ENCODE data around the gene CTAGE1. TPM values are rescaled to one million over a fixed set of nuclear protein-coding genes. Genes with fewer than 3 reads are reported as not detected.

The CTAGE1 gene
- total and polyA plus RNA-seq, 10 of the 15 experiments (the other 5 are each of a cell fraction or from before 2014, with no cell fraction given), result 0.01 TPM; not detected in 9

DNA sequence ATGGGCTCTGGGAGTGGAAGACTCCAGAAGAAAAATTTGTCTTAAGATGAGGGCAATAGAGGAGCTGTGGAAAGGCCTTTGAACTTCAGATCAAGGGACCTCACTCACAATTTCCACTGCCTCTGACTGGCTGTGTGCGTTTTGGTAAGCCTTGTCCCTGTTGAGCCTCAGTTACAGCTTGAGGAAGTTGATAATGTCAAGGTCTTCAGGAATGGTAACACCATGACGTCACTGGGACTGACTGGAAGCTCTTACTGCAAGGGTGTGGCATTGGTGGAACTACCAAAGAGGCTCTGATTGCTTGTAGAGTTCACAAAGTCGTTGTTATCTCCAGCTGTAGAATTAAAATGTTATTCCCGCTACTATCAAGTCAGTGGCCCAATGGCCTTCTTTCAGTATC is 29.2 kb upstream of the CTAGE1 start:
- RAD21 ChIA-PET (ENCODE audit: unreplicated experiment), result no interaction called here
- no peaks in the 10 kb centered on the region for H3K4me1 ChIP-seq (ENCODE audit: control insufficient read depth, insufficient read depth, low read length)
- no TSS peak for BruUV-seq (replicated peaks)
- intact Hi-C loops (cut with micrococcal nuclease; ENCODE audit: unreplicated experiment) (no loop called here), in situ Hi-C loops (cut with MboI) (no loop called here)
- CTCF ChIA-PET, result no interaction called here
- no peaks in the 10 kb centered on the region for H3K27me3 ChIP-seq (replicated peaks in 1 of 2; ENCODE audit: control insufficient read depth in 2 of 2, insufficient read depth in 2 of 2, low read length in 1 of 2)
- H3K4me3 ChIP-seq, result no peak overlapping the region
- SMC1A ChIA-PET (ENCODE audit: uncharacterized antibody, unreplicated experiment), result interaction anchor here (1.5 kb wide), 1 partner anchor 1741 kb away, joined by 4 read pairs; no protein-coding TSS in a partner anchor
- no peaks in the 10 kb centered on the region for H3K9me3 ChIP-seq (replicated peaks; ENCODE audit: control insufficient read depth, insufficient read depth, low read length)
- no peaks in the 10 kb centered on the region for H3K79me2 ChIP-seq (ENCODE audit: control insufficient read depth, insufficient read depth, low read length)
- no peak overlapping the region for H3K27ac ChIP-seq (ENCODE audit: control insufficient read depth, insufficient read depth)
- TF ChIP-seq POLR2AphosphoS5 (IDR thresholded peaks at IDR 0.05; ENCODE audit: low read length), result no peak
- no peak for TF ChIP-seq KLF5 (IDR thresholded peaks at IDR 0.05; ENCODE audit: partially characterized antibody)
- TF ChIP-seq EED (IDR thresholded peaks at IDR 0.05; ENCODE audit: low read depth), result no peak
- TF ChIP-seq, protein P1, sequence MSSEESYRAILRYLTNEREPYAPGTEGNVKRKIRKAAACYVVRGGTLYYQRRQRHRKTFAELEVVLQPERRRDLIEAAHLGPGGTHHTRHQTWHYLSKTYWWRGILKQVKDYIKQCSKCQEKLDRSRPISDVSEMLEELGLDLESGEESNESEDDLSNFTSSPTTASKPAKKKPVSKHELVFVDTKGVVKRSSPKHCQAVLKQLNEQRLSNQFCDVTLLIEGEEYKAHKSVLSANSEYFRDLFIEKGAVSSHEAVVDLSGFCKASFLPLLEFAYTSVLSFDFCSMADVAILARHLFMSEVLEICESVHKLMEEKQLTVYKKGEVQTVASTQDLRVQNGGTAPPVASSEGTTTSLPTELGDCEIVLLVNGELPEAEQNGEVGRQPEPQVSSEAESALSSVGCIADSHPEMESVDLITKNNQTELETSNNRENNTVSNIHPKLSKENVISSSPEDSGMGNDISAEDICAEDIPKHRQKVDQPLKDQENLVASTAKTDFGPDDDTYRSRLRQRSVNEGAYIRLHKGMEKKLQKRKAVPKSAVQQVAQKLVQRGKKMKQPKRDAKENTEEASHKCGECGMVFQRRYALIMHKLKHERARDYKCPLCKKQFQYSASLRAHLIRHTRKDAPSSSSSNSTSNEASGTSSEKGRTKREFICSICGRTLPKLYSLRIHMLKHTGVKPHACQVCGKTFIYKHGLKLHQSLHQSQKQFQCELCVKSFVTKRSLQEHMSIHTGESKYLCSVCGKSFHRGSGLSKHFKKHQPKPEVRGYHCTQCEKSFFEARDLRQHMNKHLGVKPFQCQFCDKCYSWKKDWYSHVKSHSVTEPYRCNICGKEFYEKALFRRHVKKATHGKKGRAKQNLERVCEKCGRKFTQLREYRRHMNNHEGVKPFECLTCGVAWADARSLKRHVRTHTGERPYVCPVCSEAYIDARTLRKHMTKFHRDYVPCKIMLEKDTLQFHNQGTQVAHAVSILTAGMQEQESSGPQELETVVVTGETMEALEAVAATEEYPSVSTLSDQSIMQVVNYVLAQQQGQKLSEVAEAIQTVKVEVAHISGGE (CRISPR knock-in tag; IDR thresholded peaks at IDR 0.05), result no peak
- TF ChIP-seq ZNF24 (IDR thresholded peaks at IDR 0.05), result no peak
- TF ChIP-seq TARDBP (IDR thresholded peaks at IDR 0.05; ENCODE audit: borderline replicate concordance), result no peak
- TF ChIP-seq NFIC (IDR thresholded peaks at IDR 0.05; ENCODE audit: low read depth, low read length), result no peak
- TF ChIP-seq MEF2A (IDR thresholded peaks at IDR 0.05; ENCODE audit: insufficient read depth, low read depth, low read length), result no peak
- TF ChIP-seq RAD21 (IDR thresholded peaks at IDR 0.05; ENCODE audit: insufficient read depth, low read depth, low read length), result no peak
- TF ChIP-seq TBL1XR1 (IDR thresholded peaks at IDR 0.05; ENCODE audit: low read depth, low read length), result no peak
- no peak for TF ChIP-seq BACH1 (IDR thresholded peaks at IDR 0.05; ENCODE audit: borderline replicate concordance)
- no peak for TF ChIP-seq NBN (IDR thresholded peaks at IDR 0.05)
- POLR2A ChIA-PET, result no interaction called here
- no peaks in the 10 kb centered on the region for H3K36me3 ChIP-seq (ENCODE audit: control insufficient read depth in 2 of 2, insufficient read depth in 2 of 2, low read length in 1 of 2)
- H4K20me1 ChIP-seq (ENCODE audit: control insufficient read depth, insufficient read depth), result no peaks in the 10 kb centered on the region
- ATAC-seq (no peak), FAIRE-seq (no peak), DNase-seq (ENCODE audit: low read depth, low spot score) (no peak)
- H2AFZ ChIP-seq (ENCODE audit: control insufficient read depth, low read depth, low read length), result no peak overlapping the region
- WGBS (ENCODE audit: insufficient coverage, insufficient replicate concordance, low lambda C conversion rate, missing lambda C conversion rate), result 0% methylated on average over 4 of the region's 4 CpGs
- H3K4me2 ChIP-seq (ENCODE audit: control insufficient read depth, insufficient read depth), result no peak overlapping the region
- H3K9ac ChIP-seq (ENCODE audit: control insufficient read depth, insufficient read depth, low read length), result no peak overlapping the region

Data from GM12878 (cell line).